Smooth muscle cell (in vitro differentiated cells): ENCODE results near the gene C3orf20. TPM values are rescaled to one million over a fixed set of nuclear protein-coding genes. Genes with fewer than 3 reads are reported as not detected.

Experiments used
- DNase-seq: peaks from one replicate; lab custom pipeline; 2025; ENCODE audit not compliant: unreplicated experiment; lab: John Stamatoyannopoulos, UW
- H2AFZ ChIP-seq: fragments of 200-600 bp; sonication (generic); 2 replicates; pipeline ENCODE4 v1.6.0; 2016; ENCODE audit warnings: antibody characterized with exemption, low read depth, mild to moderate bottlenecking
- H3F3A ChIP-seq: fragments of 200-600 bp; sonication (generic); 2 replicates; pipeline ENCODE4 v1.6.0; 2017; ENCODE audit warnings: antibody characterized with exemption, low read depth
- H3K27ac ChIP-seq: fragments of 200-600 bp; sonication (generic); 2 replicates; pipeline ENCODE4 v1.5.1; 2016; ENCODE audit warnings: low read depth, mild to moderate bottlenecking
- H3K27me3 ChIP-seq: fragments of 200-600 bp; sonication (generic); 2 replicates; pipeline ENCODE4 v1.6.1; 2016; ENCODE audit warnings: low read depth, mild to moderate bottlenecking
- H3K36me3 ChIP-seq: fragments of 200-600 bp; sonication (generic); 2 replicates; pipeline ENCODE4 v1.5.1; 2016; ENCODE audit warnings: low read depth
- H3K4me1 ChIP-seq: fragments of 200-600 bp; sonication (generic); 2 replicates; pipeline ENCODE4 v1.5.1; 2016; ENCODE audit warnings: low read depth
- H3K4me2 ChIP-seq: fragments of 200-600 bp; sonication (generic); 2 replicates; pipeline ENCODE4 v1.6.0; 2016; ENCODE audit warnings: mild to moderate bottlenecking
- H3K4me3 ChIP-seq: fragments of 200-600 bp; sonication (generic); 2 replicates; pipeline ENCODE4 v1.5.1; 2016; ENCODE audit warnings: mild to moderate bottlenecking
- H3K79me2 ChIP-seq: fragments of 200-600 bp; sonication (generic); 2 replicates; pipeline ENCODE4 v1.6.0; 2016; ENCODE audit warnings: low read depth, mild to moderate bottlenecking
- H3K9ac ChIP-seq: fragments of 200-600 bp; sonication (generic); 2 replicates; pipeline ENCODE4 v1.6.0; 2016; ENCODE audit warnings: low read depth
- H3K9me3 ChIP-seq: fragments of 200-600 bp; sonication (generic); replicated peaks from 2 replicates; pipeline ENCODE4 v1.5.1; 2016; ENCODE audit warnings: low read depth
- H4K20me1 ChIP-seq: fragments of 200-600 bp; sonication (generic); 2 replicates; pipeline ENCODE4 v1.6.0; 2016; ENCODE audit warnings: low read depth
- CTCF ChIP-seq: fragments of 200-600 bp; sonication (generic); IDR thresholded peaks from 2 replicates; pipeline ENCODE4 v1.5.1; 2017; ENCODE audit warnings: borderline replicate concordance, mild to moderate bottlenecking, antibody characterized with exemption; ENCODE audit not compliant: insufficient read depth, poor library complexity, severe bottlenecking
- WGBS: methylation state at CpG from one replicate; pipeline ENCODE4 v1.1.7; 2016; ENCODE audit warnings: low lambda C conversion rate; 5-methylcytosine and 5-hydroxymethylcytosine counted together
- polyA plus RNA-seq: library from polyadenylated mRNA; unstranded; fragments of >200 nt; fragmentation: Nextera tagmentation; extraction: Ambion mirVana; gene quantifications from 2 replicates; pipeline ENCODE4 v1.2.1, GENCODE V29; 2016
- total RNA-seq: library from RNA; depleted of rRNA; stranded (reverse); fragments of >200 nt; gene quantifications from 2 replicates; pipeline ENCODE4 v1.2.3, GENCODE V29; 2014

C3orf20 gene
- total and polyA plus RNA-seq, 2 experiments from 2014 or later: not detected

DNA sequence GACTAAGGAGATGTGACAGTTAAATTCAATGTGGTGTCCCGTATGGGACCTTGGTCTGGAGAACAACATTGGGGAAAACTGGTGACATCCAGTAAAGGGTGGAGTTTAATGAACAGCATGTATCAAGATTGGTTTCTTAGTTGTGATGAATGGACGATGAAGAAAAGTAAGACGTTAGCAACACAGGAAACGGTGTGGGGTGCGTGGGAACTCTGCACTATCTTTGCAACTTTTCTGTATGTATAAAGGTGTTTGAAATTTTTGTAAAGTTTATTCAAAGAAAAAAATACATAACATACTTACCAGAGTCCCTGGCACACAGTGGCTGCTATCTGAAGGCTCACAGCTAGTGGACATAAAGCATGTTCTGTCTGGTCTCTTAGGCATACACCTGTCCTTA, 29.5 kb upstream of the C3orf20 start:
- Histone ChIP-seq H3K36me3 (no peaks in the 10 kb centered on the region), H2AFZ (no peak overlapping the region), H3K4me2 (no peak overlapping the region), H3K4me3 (no peak overlapping the region), H3K27me3 (peaks cover 33% of the 10 kb centered on the region), H3K27ac (no peak overlapping the region), H3K4me1 (no peaks in the 10 kb centered on the region), H3K9me3 (no peaks in the 10 kb centered on the region), H3F3A (no peaks in the 10 kb centered on the region), H3K79me2 (no peaks in the 10 kb centered on the region), H3K9ac (no peak overlapping the region), H4K20me1 (no peaks in the 10 kb centered on the region)
- no peak for DNase-seq
- TF ChIP-seq CTCF: no peak
- 95% methylated on average over 5 of the region's 5 CpGs for WGBS

GRCh38 chr3:14646131-14646573, 28.8 kb upstream of the C3orf20 start:
- peaks cover 5% of the 10 kb centered on the region for H3K4me1 ChIP-seq
- H3K9ac ChIP-seq: no peak overlapping the region
- 92% methylated on average over 6 of the region's 6 CpGs for WGBS
- no peaks in the 10 kb centered on the region for H4K20me1 ChIP-seq
- H3K79me2 ChIP-seq: no peaks in the 10 kb centered on the region
- H3K9me3 ChIP-seq: no peaks in the 10 kb centered on the region
- H3K4me2 ChIP-seq: no peak overlapping the region
- no peak overlapping the region for H2AFZ ChIP-seq
- H3F3A ChIP-seq: no peaks in the 10 kb centered on the region
- peaks cover 26% of the 10 kb centered on the region for H3K27me3 ChIP-seq
- H3K4me3 ChIP-seq: no peak overlapping the region
- H3K27ac ChIP-seq: no peak overlapping the region
- DNase-seq: no peak
- no peak for TF ChIP-seq CTCF
- no peaks in the 10 kb centered on the region for H3K36me3 ChIP-seq

DNA sequence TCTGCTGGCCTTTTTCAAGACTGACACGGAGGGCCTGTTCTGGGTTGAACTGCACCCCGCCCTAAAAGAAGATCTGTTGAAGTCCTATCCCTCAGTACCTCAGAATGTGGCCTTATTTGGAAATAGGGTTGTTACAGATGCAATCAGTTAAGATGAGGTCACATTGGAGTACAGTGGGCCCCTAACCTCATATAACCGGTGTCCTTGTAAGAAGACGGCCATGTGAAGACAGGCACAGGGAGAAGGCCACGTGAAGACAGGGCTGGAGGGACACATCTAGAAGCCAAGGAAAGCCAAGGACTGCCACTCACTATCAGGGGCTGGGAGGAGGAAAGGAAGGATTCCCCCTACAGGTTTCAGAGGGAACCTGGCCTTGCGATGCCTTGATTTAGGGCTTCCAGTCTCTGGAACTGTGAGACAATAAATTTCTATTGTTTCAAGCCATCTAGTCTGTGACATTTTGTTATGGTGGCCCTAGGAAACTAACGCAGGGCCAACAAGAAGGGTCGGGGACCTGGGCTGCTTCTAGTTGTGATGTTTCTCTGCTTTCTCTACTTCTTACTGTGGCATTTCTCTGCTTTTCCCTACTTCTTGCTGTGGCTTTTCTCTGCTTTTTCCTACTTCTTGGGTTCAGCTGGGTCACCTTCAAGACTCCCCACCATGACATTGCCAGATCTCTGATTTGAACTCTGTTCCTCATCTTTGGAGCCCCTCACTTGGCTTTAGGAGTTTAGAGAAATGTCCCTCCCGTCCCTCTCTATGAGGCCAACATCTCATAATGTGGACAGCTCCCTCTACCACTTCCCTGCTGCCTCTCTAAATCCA, 28.1 kb upstream of the C3orf20 start:
- Histone ChIP-seq H3K4me3 (no peak overlapping the region), H3K27me3 (peaks cover 22% of the 10 kb centered on the region), H3K4me1 (peaks cover 5% of the 10 kb centered on the region), H3F3A (no peaks in the 10 kb centered on the region), H3K79me2 (peaks cover 1% of the 10 kb centered on the region), H3K4me2 (no peak overlapping the region), H4K20me1 (no peaks in the 10 kb centered on the region), H2AFZ (no peak overlapping the region), H3K9ac (no peak overlapping the region), H3K27ac (no peak overlapping the region), H3K9me3 (no peaks in the 10 kb centered on the region), H3K36me3 (no peaks in the 10 kb centered on the region)
- WGBS: 78% methylated on average over 9 of the region's 9 CpGs
- no peak for DNase-seq
- TF ChIP-seq CTCF: no peak
